RWPE2 (cell line): ENCODE results near the gene SIPA1L2.

Experiments
- ATAC-seq: fragments of 200-7000 bp; cut with Tn5 transposase; 3 replicates; pipeline ENCODE4 v1.9.1; 2021; ENCODE audit warnings: low read depth
- DNase-seq: peaks from one replicate; pipeline ENCODE4 v3.0.0-alpha.2; 2020; ENCODE audit warnings: low spot score
- H3K27ac ChIP-seq: fragments of 450-650 bp; 2 replicates; pipeline ENCODE4 v1.5.1; 2017; ENCODE audit warnings: mild to moderate bottlenecking; ENCODE audit not compliant: poor library complexity, severe bottlenecking
- H3K27me3 ChIP-seq: fragments of 250-450 bp; sonication (Bioruptor Pico); 2 replicates; pipeline ENCODE4 v1.5.1; 2021; ENCODE audit warnings: mild to moderate bottlenecking, moderate library complexity; ENCODE audit not compliant: insufficient read depth, poor library complexity, severe bottlenecking
- H3K36me3 ChIP-seq: fragments of 250-450 bp; sonication (Bioruptor Pico); 2 replicates; pipeline ENCODE4 v1.5.1; 2020; ENCODE audit warnings: low read depth, mild to moderate bottlenecking, moderate library complexity
- H3K4me1 ChIP-seq: fragments of 250-450 bp; sonication (Bioruptor Pico); 2 replicates; pipeline ENCODE4 v1.5.1; 2021; ENCODE audit warnings: mild to moderate bottlenecking, moderate library complexity; ENCODE audit not compliant: insufficient read depth, poor library complexity, severe bottlenecking
- H3K4me3 ChIP-seq: fragments of 250-450 bp; sonication (Bioruptor Pico); 2 replicates; pipeline ENCODE4 v1.5.1; 2021; ENCODE audit warnings: mild to moderate bottlenecking, moderate library complexity; ENCODE audit not compliant: severe bottlenecking
- H3K9me3 ChIP-seq: fragments of 250-450 bp; sonication (Bioruptor Pico); 2 replicates; pipeline ENCODE4 v1.5.1; 2021; ENCODE audit warnings: mild to moderate bottlenecking, moderate library complexity; ENCODE audit not compliant: severe bottlenecking
- TF ChIP-seq, protein P1 (sequence below): fragments of 450-650 bp; IDR thresholded peaks from one replicate; pipeline ENCODE4 v1.5.1; 2017; ENCODE audit warnings: mild to moderate bottlenecking, moderate library complexity; ENCODE audit not compliant: poor library complexity, severe bottlenecking

Gene SIPA1L2

DNA sequence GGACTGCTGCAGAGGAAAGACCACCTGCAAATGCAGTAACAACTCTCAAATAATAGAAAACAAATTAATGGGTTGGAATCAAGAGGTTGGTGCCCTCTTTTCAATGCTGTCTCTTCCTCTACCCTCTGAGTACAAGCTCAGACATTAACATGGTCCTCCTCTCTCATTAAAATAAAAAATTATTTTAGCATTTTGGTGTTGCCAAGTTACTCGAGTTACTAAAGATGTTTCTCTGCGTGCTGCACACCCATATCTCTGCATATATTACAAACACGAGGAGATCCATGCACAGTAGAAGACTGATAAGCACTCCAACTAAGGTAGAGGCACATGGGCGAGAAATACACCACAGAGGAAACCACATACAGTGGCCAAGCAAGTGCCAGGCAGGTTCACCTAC is 21.5 kb downstream of the SIPA1L2 start:
- TF ChIP-seq, protein P1, sequence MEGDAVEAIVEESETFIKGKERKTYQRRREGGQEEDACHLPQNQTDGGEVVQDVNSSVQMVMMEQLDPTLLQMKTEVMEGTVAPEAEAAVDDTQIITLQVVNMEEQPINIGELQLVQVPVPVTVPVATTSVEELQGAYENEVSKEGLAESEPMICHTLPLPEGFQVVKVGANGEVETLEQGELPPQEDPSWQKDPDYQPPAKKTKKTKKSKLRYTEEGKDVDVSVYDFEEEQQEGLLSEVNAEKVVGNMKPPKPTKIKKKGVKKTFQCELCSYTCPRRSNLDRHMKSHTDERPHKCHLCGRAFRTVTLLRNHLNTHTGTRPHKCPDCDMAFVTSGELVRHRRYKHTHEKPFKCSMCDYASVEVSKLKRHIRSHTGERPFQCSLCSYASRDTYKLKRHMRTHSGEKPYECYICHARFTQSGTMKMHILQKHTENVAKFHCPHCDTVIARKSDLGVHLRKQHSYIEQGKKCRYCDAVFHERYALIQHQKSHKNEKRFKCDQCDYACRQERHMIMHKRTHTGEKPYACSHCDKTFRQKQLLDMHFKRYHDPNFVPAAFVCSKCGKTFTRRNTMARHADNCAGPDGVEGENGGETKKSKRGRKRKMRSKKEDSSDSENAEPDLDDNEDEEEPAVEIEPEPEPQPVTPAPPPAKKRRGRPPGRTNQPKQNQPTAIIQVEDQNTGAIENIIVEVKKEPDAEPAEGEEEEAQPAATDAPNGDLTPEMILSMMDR = no peak
- H3K4me1 ChIP-seq = no peaks in the 10 kb centered on the region
- H3K27ac ChIP-seq = no peak overlapping the region
- H3K36me3 ChIP-seq = no peaks in the 10 kb centered on the region
- H3K9me3 ChIP-seq = no peaks in the 10 kb centered on the region
- no peaks in the 10 kb centered on the region for H3K27me3 ChIP-seq
- no peak overlapping the region for H3K4me3 ChIP-seq
- DNase-seq (no peak), ATAC-seq (no peak)

DNA sequence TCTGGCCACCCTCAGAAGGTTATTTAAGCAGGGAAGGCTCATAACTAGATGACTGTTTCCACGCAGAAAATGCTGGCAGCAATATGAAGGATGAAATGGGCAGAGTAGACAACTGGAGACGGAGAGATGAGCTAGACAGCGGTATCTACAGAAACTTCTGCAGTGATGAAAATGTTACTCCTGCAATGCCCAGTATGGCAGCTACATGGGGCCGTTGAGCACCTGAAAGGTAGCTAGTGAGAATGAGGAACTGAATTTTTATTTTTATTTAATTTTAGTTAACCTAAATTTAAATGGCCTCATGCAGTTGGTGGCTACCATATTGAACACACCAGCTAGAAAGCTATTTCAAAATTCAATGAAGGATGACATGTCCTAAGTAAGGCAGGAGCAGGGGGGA is 27.3 kb downstream of the SIPA1L2 start:
- Histone ChIP-seq H3K4me1 (peaks cover 7% of the 10 kb centered on the region), H3K27ac (no peak overlapping the region), H3K4me3 (no peak overlapping the region), H3K36me3 (no peaks in the 10 kb centered on the region), H3K9me3 (no peaks in the 10 kb centered on the region), H3K27me3 (no peaks in the 10 kb centered on the region)
- TF ChIP-seq, protein P1 = no peak
- DNase-seq = no peak
- no peak for ATAC-seq

DNA sequence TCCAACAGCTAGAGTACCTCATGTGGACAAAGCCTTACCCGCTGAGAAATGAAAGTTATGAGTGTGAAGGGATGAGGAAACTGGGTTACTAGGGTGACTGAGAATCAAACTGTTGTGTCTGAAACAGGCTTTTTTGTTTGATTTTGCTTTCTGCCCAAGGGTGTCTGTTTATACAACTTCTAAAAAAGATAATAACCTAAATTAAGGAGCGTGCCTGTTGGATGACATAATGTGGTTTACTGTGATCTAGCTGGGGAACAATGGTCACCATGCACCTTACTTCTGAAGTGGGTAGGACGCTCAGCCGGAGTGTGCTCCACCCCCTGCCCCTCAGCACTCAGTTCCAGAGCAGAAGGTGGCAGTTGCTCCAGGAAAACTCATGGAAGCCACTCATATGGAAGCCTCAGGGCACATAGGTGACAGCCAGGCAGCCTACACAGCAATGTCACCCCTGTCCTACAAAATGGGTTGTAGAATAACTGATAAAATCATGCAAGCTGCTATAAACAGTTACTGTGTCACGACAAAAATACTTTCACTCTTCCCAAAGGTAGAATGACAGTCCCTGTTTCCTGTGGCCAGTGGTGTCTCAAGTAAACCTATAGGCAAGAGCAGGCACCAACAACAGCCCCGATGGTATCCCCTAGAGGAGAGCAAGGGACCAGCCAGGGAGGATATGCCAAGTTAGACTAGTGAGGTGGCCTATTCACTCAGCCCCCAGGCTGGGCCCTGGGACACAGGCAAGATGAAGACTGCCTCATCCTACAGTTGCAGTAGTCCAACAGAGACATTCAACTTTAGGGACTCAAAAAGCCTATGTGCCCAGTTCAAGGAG is 29.3 kb downstream of the SIPA1L2 start:
- Histone ChIP-seq H3K27ac (no peak overlapping the region), H3K9me3 (no peaks in the 10 kb centered on the region), H3K27me3 (no peaks in the 10 kb centered on the region), H3K4me3 (no peak overlapping the region), H3K4me1 (peaks cover 7% of the 10 kb centered on the region), H3K36me3 (no peaks in the 10 kb centered on the region)
- TF ChIP-seq, protein P1 = no peak
- DNase-seq = no peak
- ATAC-seq = no peak

DNA sequence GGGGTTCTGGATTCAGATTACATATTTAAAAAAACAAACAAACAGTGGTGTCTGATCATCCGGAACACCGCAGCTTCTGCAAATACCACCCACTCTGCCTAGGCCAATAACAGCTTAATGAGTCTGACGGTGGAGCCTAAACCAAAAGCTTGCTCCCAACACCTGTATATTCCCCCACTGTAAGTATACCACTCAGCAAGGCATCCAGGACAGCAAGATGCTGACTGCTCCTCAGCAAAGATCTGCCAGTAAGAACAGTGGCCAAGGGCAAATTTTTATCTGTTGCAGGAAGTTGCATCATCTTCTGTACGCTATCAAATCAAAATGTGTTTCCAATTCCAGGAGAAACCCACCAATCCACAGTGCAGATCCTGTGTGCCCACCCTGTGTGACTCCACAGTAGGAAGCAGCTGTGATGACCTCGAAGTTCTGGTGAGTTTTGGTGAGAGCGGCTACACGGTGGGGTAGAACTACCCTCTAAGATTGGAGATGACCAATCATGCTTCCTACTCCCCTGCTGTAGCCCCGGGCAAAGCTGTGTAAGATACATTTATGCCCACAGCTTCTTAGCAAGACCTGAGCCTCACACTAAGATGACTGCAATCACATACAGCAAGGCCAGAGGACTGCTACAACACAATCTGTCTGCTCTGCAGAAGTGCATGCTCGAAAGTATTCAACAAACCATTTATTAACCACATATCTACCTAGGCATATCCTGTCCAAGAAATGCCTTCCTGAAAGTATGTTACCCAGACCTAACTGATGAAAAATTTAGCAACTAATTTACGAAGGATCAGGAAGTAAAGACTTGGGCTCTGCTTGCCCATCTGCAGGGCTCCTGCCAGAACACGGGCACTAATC is 30.5 kb downstream of the SIPA1L2 start:
- DNase-seq = no peak
- Histone ChIP-seq H3K9me3 (no peaks in the 10 kb centered on the region), H3K27me3 (no peaks in the 10 kb centered on the region), H3K36me3 (no peaks in the 10 kb centered on the region), H3K27ac (no peak overlapping the region), H3K4me3 (no peak overlapping the region), H3K4me1 (peaks cover 7% of the 10 kb centered on the region)
- TF ChIP-seq, protein P1 = no peak
- ATAC-seq = no peak
